ENCODE results near the gene LIME1. TPM values are rescaled to one million over a fixed set of nuclear protein-coding genes. Genes with fewer than 3 reads are reported as not detected.

Gene LIME1
- total and polyA plus RNA-seq, 9 of the 15 experiments (the other 6 are each of a cell fraction or from before 2014, with no cell fraction given) = 0.11 to 17.1 (median 2.8) TPM; not detected in 2

- TF ChIP-seq TCF7L2 (IDR thresholded peaks at IDR 0.05; ENCODE audit: low read depth, low read length) (no peak), SREBF2 (CRISPR knock-in tag; IDR thresholded peaks at IDR 0.05) (no peak), ZNF175 (CRISPR knock-in tag; IDR thresholded peaks at IDR 0.05; ENCODE audit: low read depth) (no peak), ZNF384 (IDR thresholded peaks at IDR 0.05; ENCODE audit: low read depth, low read length) (no peak), SNAPC5 (CRISPR knock-in tag; IDR thresholded peaks at IDR 0.05) (no peak), PHB2 (IDR thresholded peaks at IDR 0.05; ENCODE audit: low read depth) (no peak), HNRNPH1 (optimal IDR thresholded peaks at IDR 0.05; ENCODE audit: low read depth, low read length) (no peak), CTCFL (IDR thresholded peaks at IDR 0.05; ENCODE audit: borderline replicate concordance, insufficient read depth, low read depth, low read length, poor library complexity, severe bottlenecking) (no peak), ELK3 (CRISPR knock-in tag; IDR thresholded peaks at IDR 0.05) (no peak), SNRNP70 (optimal IDR thresholded peaks at IDR 0.05; ENCODE audit: low read depth, low read length) (no peak), POLR2B (IDR thresholded peaks at IDR 0.05; ENCODE audit: low read depth, partially characterized antibody) (peak; percentile 15), RREB1 (CRISPR knock-in tag; IDR thresholded peaks at IDR 0.05) (no peak), MLX (CRISPR knock-in tag; conservative IDR thresholded peaks at IDR 0.05) (no peak), ZBTB8A (IDR thresholded peaks at IDR 0.05; ENCODE audit: partially characterized antibody) (no peak), ETS2 (tag; IDR thresholded peaks at IDR 0.05; ENCODE audit: borderline replicate concordance, poor library complexity, severe bottlenecking) (no peak), DACH1 (IDR thresholded peaks at IDR 0.05; ENCODE audit: partially characterized antibody) (no peak), SETDB1 (IDR thresholded peaks at IDR 0.05; ENCODE audit: low read length) (no peak)
Observed at GRCh38 chr20:63739130-63740069, 2.9 kb downstream of the LIME1 start, which contains the start of gene SLC2A4RG (continued).
